Measurements from ENCODE around the gene DOCK6.

The DOCK6 gene

DNA sequence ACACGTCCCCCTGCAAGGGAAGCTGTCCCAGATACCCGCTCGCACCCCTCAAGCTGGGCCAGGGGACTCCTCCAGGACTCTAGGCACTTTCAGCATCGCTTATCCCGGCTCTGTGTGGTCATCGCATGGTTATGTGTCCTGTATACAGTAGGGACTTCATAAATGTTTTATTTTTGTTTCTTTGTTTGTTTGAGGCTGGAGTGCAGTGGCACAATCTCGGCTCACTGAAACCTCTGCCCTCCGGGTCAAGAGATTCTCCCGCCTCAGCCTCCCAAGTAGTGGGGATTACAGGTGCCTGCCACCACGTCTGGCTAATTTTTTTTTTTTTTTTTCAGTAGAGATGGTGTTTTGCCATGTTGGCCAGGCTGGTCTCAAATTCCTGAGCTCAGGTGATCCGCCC is 15.4 kb downstream of the DOCK6 start (continued):
- TF ChIP-seq ZBTB17 (tag by site-specific recombination; IDR thresholded peaks at IDR 0.05) (no peak), ZNF76 (tag by site-specific recombination; IDR thresholded peaks at IDR 0.05; ENCODE audit: borderline replicate concordance, low read depth) (no peak), ZNF248 (tag by site-specific recombination; IDR thresholded peaks at IDR 0.05) (no peak)
- TF ChIP-seq, protein P1, sequence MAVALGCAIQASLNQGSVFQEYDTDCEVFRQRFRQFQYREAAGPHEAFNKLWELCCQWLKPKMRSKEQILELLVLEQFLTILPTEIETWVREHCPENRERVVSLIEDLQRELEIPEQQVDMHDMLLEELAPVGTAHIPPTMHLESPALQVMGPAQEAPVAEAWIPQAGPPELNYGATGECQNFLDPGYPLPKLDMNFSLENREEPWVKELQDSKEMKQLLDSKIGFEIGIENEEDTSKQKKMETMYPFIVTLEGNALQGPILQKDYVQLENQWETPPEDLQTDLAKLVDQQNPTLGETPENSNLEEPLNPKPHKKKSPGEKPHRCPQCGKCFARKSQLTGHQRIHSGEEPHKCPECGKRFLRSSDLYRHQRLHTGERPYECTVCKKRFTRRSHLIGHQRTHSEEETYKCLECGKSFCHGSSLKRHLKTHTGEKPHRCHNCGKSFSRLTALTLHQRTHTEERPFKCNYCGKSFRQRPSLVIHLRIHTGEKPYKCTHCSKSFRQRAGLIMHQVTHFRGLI (tag by site-specific recombination; IDR thresholded peaks at IDR 0.05) = no peak
- TF ChIP-seq, protein P2, sequence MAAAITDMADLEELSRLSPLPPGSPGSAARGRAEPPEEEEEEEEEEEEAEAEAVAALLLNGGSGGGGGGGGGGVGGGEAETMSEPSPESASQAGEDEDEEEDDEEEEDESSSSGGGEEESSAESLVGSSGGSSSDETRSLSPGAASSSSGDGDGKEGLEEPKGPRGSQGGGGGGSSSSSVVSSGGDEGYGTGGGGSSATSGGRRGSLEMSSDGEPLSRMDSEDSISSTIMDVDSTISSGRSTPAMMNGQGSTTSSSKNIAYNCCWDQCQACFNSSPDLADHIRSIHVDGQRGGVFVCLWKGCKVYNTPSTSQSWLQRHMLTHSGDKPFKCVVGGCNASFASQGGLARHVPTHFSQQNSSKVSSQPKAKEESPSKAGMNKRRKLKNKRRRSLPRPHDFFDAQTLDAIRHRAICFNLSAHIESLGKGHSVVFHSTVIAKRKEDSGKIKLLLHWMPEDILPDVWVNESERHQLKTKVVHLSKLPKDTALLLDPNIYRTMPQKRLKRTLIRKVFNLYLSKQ (tag by site-specific recombination; IDR thresholded peaks at IDR 0.05; ENCODE audit: borderline replicate concordance) = no peak

DNA sequence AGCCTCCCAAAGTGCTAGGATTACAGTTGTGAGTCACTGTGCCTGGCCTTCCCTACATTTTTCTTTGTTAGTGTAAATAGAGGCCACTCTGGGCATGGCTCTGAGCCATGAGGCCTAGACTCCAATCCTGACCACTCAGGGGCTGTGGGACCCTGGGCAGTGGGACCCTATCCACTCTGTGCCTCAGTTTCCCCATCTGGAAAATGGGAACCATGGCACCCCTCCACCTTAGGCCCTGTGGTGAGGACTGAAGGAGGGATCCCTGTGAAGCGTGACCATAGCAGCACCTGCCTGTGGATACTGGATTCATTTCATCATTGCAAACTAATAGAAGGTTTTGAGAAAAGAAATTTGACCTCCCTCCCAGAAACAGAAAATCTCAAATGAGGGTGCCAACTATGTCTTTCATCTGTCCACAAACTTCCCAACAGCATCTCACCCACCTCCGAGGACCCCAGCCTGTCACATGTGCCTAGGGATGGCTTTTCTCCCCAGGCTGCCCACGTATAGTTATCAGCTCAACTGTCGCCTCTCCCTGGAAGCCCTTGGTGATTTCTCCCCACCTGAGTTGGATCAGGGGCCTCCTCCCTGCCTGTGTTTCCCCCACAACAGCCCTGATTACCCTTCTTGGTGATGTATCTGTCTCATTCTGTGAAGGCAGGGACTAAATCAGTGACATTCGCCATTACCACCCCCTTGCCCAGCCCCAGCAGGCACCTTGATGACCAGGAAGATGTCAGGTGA is 17.3 kb downstream of the DOCK6 start:
- Histone ChIP-seq H3K4me1 (ENCODE audit: control insufficient read depth, insufficient read depth, low read length) (no peaks in the 10 kb centered on the region), H3K4me3 (ENCODE audit: low read depth, low read length) (no peak overlapping the region), H3K36me3 (ENCODE audit: control insufficient read depth in 2 of 2, insufficient read depth in 1 of 2, low read length in 2 of 2) (peaks cover 0 to 25% of the 10 kb centered on the region in 2 experiments; a peak in 2 of 3 replicates), H3K27ac (ENCODE audit: extremely low read depth, low read depth, low read length) (no peak overlapping the region), H3K9me3 (ENCODE audit: control insufficient read depth, insufficient read depth, low read depth, low read length) (no peaks in the 10 kb centered on the region)
- CTCF ChIA-PET = interaction anchor here (0.7 kb wide), 1 partner anchor 19 kb away, joined by 3 read pairs; no protein-coding TSS in a partner anchor
- no peak for TF ChIP-seq BCL11A (tag by site-specific recombination; IDR thresholded peaks at IDR 0.05; ENCODE audit: low read depth)
- TF ChIP-seq YY1 (tag by site-specific recombination; IDR thresholded peaks at IDR 0.05) = no peak
- TF ChIP-seq ZNF501 (tag by site-specific recombination; IDR thresholded peaks at IDR 0.05) = no peak
- no peak for TF ChIP-seq TRIM28 (IDR thresholded peaks at IDR 0.05; ENCODE audit: borderline replicate concordance, low read length)
- TF ChIP-seq SCRT2 (tag by site-specific recombination; IDR thresholded peaks at IDR 0.05) = no peak
- TF ChIP-seq, protein P3, sequence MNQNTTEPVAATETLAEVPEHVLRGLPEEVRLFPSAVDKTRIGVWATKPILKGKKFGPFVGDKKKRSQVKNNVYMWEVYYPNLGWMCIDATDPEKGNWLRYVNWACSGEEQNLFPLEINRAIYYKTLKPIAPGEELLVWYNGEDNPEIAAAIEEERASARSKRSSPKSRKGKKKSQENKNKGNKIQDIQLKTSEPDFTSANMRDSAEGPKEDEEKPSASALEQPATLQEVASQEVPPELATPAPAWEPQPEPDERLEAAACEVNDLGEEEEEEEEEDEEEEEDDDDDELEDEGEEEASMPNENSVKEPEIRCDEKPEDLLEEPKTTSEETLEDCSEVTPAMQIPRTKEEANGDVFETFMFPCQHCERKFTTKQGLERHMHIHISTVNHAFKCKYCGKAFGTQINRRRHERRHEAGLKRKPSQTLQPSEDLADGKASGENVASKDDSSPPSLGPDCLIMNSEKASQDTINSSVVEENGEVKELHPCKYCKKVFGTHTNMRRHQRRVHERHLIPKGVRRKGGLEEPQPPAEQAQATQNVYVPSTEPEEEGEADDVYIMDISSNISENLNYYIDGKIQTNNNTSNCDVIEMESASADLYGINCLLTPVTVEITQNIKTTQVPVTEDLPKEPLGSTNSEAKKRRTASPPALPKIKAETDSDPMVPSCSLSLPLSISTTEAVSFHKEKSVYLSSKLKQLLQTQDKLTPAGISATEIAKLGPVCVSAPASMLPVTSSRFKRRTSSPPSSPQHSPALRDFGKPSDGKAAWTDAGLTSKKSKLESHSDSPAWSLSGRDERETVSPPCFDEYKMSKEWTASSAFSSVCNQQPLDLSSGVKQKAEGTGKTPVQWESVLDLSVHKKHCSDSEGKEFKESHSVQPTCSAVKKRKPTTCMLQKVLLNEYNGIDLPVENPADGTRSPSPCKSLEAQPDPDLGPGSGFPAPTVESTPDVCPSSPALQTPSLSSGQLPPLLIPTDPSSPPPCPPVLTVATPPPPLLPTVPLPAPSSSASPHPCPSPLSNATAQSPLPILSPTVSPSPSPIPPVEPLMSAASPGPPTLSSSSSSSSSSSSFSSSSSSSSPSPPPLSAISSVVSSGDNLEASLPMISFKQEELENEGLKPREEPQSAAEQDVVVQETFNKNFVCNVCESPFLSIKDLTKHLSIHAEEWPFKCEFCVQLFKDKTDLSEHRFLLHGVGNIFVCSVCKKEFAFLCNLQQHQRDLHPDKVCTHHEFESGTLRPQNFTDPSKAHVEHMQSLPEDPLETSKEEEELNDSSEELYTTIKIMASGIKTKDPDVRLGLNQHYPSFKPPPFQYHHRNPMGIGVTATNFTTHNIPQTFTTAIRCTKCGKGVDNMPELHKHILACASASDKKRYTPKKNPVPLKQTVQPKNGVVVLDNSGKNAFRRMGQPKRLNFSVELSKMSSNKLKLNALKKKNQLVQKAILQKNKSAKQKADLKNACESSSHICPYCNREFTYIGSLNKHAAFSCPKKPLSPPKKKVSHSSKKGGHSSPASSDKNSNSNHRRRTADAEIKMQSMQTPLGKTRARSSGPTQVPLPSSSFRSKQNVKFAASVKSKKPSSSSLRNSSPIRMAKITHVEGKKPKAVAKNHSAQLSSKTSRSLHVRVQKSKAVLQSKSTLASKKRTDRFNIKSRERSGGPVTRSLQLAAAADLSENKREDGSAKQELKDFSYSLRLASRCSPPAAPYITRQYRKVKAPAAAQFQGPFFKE (tag by site-specific recombination; IDR thresholded peaks at IDR 0.05; ENCODE audit: borderline replicate concordance) = no peak
- TF ChIP-seq ZNF366 (tag by site-specific recombination; conservative IDR thresholded peaks at IDR 0.05) = no peak
- no peak for TF ChIP-seq ZNF121 (tag by site-specific recombination; IDR thresholded peaks at IDR 0.05)
- TF ChIP-seq OVOL3 (tag by site-specific recombination; IDR thresholded peaks at IDR 0.05) = no peak
- TF ChIP-seq, protein P4, sequence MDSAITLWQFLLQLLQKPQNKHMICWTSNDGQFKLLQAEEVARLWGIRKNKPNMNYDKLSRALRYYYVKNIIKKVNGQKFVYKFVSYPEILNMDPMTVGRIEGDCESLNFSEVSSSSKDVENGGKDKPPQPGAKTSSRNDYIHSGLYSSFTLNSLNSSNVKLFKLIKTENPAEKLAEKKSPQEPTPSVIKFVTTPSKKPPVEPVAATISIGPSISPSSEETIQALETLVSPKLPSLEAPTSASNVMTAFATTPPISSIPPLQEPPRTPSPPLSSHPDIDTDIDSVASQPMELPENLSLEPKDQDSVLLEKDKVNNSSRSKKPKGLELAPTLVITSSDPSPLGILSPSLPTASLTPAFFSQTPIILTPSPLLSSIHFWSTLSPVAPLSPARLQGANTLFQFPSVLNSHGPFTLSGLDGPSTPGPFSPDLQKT (IDR thresholded peaks at IDR 0.05; ENCODE audit: borderline replicate concordance, low read depth, low read length) = no peak
- no peak for TF ChIP-seq ZNF670 (tag by site-specific recombination; IDR thresholded peaks at IDR 0.05; ENCODE audit: low read depth)
- TF ChIP-seq ZNF707 (tag by site-specific recombination; IDR thresholded peaks at IDR 0.05) = no peak
- TF ChIP-seq, protein P5, sequence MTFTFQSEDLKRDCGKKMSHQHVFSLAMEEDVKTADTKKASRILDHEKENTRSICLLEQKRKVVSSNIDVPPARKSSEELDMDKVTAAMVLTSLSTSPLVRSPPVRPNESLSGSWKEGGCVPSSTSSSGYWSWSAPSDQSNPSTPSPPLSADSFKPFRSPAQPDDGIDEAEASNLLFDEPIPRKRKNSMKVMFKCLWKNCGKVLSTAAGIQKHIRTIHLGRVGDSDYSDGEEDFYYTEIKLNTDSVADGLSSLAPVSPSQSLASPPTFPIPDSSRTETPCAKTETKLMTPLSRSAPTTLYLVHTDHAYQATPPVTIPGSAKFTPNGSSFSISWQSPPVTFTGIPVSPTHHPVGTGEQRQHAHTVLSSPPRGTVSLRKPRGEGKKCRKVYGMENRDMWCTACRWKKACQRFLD (tag by site-specific recombination; IDR thresholded peaks at IDR 0.05) = no peak
- no peak for TF ChIP-seq ZNF24 (tag by site-specific recombination; IDR thresholded peaks at IDR 0.05)
- TF ChIP-seq ZNF423 (tag by site-specific recombination; IDR thresholded peaks at IDR 0.05) = no peak
- POLR2A ChIA-PET = no interaction called here
